ENCODE results near the gene CEND1.

The CEND1 gene

DNA sequence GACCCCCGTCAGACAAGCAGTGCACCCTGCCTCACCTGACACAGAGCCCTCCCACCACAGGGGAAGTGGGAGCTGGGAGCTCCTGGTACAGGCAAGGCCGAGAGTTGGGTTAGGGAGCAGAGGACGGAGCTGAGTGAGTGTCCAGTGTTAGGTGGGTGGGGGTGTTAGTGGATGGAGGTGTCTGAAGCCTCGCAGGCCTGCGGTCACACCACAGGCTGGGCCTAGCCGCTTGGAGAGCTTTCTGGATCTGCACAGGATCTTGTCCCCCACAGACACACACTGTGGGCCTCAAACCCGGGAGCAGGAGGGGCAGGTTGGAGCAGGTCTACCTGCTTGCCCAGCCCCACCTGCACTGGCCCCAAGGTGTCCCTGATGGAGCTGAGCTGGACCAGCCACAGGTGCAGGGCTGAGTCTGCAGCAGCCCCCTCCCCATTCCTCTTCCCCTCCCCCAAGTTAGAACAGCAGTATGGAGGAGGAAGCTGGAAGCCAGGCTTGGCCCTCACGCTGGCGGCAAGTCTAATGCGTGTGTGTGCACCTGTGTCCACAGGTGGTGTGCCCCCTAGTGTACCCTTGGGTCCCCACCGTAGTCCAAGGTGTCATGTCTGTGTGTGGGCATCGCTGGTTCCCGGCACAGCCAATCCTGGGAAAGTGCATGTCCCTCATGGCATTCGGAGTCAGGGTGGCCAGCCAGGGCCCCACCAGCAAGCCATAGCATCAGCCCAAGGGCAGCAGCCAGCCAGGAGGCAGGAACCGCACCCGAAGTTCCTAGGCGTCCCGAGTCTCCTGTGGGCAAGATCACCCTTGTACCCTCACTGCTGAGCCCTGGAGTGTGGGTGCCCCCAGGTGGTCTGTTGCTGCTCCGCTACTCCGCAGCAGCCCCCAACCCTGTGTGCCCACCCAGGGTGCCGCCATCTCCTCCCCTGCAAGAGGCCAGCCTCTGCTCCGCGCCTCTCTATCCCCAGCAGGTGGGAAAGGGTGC lies 10.6 kb downstream of the CEND1 start:
- DNase-seq (ENCODE audit: insufficient read length), result no peak
- peak; percentile 24 for FAIRE-seq
- no peak for TF ChIP-seq TAF1 (IDR thresholded peaks at IDR 0.05; ENCODE audit: borderline replicate concordance, low read depth, low read length)
- TF ChIP-seq POLR2AphosphoS5 (IDR thresholded peaks at IDR 0.05; ENCODE audit: low read depth, low read length), result no peak
- no peak for TF ChIP-seq POLR2A (IDR thresholded peaks at IDR 0.05; ENCODE audit: low read depth, low read length)

DNA sequence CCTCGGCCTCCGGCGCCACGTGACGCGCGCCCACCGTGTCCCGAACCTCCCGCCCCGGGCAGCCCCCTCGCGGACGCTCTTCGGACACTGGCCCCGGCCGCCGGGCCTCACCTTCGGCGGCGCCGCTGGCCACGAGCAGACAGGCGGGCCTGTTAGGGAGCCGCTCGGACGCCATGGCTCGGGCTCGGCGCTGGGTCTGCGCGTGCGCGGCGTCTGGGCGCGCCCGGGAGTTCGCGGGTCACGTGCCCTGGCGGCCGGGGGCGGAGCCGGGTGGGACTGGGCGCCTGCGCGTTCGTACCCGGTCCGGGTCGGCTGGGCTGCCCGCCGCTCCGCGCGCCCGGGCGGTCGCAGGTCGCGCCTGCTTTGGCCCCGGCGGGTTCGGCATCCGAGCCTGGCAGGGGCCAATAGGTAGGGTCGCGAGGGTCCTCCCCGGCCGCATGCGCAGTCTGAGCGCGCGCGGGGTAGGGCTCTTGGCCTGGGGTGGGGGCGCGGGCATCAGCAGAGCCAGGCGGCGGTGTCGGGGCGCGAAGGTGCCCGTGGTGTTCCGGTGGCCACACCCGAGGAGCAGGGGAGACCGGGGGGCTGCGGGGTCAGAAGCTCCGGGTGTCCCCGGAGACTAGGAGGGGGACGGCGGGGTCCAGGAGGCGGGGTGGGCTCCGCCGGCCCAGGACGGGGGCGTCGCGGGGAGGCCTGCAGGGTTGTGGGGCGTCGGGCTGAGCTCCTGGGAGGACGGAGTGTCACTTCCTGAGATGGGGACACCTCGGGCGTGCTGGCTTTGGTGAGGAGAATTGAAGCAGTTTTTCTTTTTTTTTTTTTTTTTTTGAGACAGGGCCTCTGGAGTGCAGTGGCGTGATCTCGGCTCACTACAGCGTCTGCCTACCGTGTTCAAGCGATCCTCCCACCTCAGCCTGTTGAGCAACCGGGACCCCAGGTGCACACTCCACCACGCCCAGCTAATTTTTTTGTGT lies 12.3 kb downstream of the CEND1 start, which contains the start of gene GATD1:
Gene GATD1, minus strand, starts transcription at position 200 of the 968 bp plus-strand sequence. Its CDS starts 25 bp downstream, at position 175.
- FAIRE-seq, result peak; percentile 99
- TF ChIP-seq POLR2A (IDR thresholded peaks at IDR 0.05; ENCODE audit: low read depth, low read length) (peak; percentile 84; the same call in 1 of the 2 replicates), TAF1 (IDR thresholded peaks at IDR 0.05; ENCODE audit: borderline replicate concordance, low read depth, low read length) (no peak; the same call in 1 of the 2 replicates), POLR2AphosphoS5 (IDR thresholded peaks at IDR 0.05; ENCODE audit: low read depth, low read length) (peak; percentile 78)
- peak; percentile 100 for DNase-seq (ENCODE audit: insufficient read length)

DNA sequence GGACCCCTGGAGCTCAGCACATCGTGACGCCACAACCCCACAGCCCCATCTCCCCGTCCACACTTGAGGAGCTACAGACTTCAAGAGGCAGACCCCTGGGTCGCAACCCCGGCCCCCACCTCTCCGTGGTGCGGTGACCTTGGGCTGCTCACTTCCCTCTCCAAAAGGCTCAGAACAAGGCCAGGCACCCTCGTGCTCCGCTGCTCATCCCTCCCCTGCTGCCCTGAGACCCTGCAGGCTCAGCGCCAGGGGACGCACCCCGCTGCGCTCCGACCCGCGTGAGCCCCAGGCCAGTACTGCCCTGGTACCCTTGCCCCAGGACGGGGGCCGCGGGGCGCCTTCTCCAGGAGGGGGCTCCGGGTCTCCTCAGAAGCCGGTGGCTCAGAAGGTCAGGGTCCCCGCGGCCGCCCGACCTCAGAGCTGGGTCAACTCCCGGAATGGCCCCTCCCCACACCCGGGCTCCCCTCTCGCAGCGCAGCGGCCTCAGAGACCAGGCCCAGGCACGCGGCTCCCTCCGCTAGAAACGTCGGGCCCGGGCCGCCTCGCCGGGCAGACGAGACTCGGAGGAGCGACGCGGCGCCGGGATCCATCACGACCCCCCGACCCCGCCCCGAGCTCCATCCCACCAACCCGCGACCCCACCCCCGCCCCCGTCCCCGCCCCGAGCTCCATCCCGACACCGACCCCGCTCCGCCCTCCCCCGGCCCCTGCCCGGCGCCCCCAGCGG lies 13.2 kb downstream of the CEND1 start:
- DNase-seq (ENCODE audit: insufficient read length) (no peak), FAIRE-seq (no peak)
- TF ChIP-seq POLR2A (IDR thresholded peaks at IDR 0.05; ENCODE audit: low read depth, low read length) (peak; percentile 44; the same call in 1 of the 2 replicates), POLR2AphosphoS5 (IDR thresholded peaks at IDR 0.05; ENCODE audit: low read depth, low read length) (0 out of 2 replicates have a peak, but pooled peaks have one; percentile 26), TAF1 (IDR thresholded peaks at IDR 0.05; ENCODE audit: borderline replicate concordance, low read depth, low read length) (no peak)

DNA sequence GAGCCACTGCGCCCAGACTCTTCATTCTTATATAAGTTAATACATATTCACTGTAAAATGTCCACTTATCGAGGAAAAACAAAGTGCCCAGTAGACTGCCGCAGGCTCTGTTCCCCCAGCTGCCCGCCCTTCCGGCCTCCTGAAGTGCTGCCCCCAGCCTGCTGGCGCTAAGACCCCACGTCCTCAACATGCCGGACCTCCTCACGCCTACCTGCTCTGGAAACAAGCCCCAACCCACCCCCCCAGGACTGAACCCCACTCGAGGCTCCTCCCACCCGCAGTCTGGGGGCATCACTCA lies 13.7 kb downstream of the CEND1 start:
- TF ChIP-seq POLR2AphosphoS5 (IDR thresholded peaks at IDR 0.05; ENCODE audit: low read depth, low read length), result no peak
- no peak for TF ChIP-seq TAF1 (IDR thresholded peaks at IDR 0.05; ENCODE audit: borderline replicate concordance, low read depth, low read length)
- no peak for TF ChIP-seq POLR2A (IDR thresholded peaks at IDR 0.05; ENCODE audit: low read depth, low read length)
- DNase-seq (ENCODE audit: insufficient read length) (no peak), FAIRE-seq (no peak)

DNA sequence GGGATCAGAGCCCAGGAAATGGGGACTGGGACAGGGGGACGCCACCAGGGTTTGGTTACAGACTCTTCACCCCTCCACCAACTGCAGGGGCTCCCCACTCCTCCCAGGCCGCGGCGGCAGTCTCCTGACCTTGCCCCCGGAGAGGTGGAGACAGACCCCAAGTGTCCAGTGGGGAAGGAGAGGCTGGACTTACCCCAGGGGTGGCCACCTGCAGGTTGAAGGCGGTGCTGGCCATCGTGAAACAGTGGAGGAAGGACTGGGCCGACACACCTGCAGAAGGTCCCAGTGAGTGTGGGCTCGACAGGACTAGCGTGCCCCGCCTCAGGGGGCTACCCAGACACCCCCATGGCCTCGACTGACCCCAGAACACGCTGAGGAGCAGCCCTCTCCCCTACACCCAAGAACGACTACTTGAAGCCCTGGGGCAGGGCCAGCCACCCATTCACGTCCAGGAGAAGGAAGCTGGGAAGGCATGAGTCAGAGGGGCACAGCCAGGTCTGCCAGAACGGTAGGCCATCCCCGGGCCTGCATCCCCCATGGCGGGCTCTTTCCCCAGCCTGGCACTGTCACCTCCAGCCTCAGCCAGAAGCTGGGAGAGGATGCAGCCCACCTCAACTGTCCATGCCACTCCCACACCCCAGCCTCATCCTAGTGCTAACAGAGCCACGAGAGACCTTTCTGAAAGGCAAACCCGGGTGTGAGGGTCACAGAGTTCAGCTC lies 14.9 kb downstream of the CEND1 start:
- DNase-seq (ENCODE audit: insufficient read length), result no peak
- FAIRE-seq, result no peak
- no peak for TF ChIP-seq TAF1 (IDR thresholded peaks at IDR 0.05; ENCODE audit: borderline replicate concordance, low read depth, low read length)
- TF ChIP-seq POLR2AphosphoS5 (IDR thresholded peaks at IDR 0.05; ENCODE audit: low read depth, low read length), result no peak
- no peak for TF ChIP-seq POLR2A (IDR thresholded peaks at IDR 0.05; ENCODE audit: low read depth, low read length)

DNA sequence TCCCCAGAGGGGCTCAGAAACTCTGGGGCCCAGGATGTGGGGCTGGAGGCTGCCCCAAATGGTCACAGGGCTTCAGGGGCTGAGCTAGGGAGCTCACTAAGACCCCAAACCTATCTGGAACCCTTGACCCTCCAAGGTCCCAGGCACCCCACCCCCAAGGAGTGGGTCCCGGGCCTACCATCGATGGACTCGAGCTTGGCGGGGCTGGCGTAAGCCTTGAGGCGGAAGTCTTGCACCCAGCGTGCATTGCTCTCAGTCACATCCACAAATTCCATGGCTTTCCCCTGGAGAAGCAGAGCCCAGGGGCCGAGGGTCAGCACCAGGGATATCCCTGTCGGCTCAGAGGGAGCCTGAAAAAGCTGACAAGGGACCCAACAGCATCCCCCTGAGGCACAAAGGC lies 16.1 kb downstream of the CEND1 start:
- TF ChIP-seq POLR2A (IDR thresholded peaks at IDR 0.05; ENCODE audit: low read depth, low read length), result no peak
- TF ChIP-seq TAF1 (IDR thresholded peaks at IDR 0.05; ENCODE audit: borderline replicate concordance, low read depth, low read length), result no peak
- TF ChIP-seq POLR2AphosphoS5 (IDR thresholded peaks at IDR 0.05; ENCODE audit: low read depth, low read length), result no peak
- FAIRE-seq, result no peak
- no peak for DNase-seq (ENCODE audit: insufficient read length)

DNA sequence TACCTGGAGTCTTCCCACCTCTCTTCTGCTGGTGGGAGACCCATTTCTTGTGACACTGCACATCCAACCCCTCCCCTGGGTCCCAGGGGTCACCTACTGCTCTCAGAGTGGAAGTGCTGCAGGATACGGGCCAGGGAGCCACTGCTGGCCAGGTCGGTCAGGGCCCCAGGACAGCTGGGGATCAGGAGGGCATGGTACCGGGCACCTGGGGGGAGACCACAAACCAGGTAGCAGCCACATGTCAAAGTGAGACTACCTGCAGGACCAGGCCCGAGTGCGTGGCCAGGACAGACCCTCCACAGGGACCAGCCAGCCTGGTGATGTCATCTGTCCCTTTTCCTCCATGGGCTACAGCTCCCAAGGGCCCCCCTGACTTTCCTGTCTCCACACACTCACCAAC lies 16.5 kb downstream of the CEND1 start:
- DNase-seq (ENCODE audit: insufficient read length), result no peak
- no peak for TF ChIP-seq POLR2A (IDR thresholded peaks at IDR 0.05; ENCODE audit: low read depth, low read length)
- no peak for TF ChIP-seq POLR2AphosphoS5 (IDR thresholded peaks at IDR 0.05; ENCODE audit: low read depth, low read length)
- TF ChIP-seq TAF1 (IDR thresholded peaks at IDR 0.05; ENCODE audit: borderline replicate concordance, low read depth, low read length), result no peak
- FAIRE-seq, result no peak

DNA sequence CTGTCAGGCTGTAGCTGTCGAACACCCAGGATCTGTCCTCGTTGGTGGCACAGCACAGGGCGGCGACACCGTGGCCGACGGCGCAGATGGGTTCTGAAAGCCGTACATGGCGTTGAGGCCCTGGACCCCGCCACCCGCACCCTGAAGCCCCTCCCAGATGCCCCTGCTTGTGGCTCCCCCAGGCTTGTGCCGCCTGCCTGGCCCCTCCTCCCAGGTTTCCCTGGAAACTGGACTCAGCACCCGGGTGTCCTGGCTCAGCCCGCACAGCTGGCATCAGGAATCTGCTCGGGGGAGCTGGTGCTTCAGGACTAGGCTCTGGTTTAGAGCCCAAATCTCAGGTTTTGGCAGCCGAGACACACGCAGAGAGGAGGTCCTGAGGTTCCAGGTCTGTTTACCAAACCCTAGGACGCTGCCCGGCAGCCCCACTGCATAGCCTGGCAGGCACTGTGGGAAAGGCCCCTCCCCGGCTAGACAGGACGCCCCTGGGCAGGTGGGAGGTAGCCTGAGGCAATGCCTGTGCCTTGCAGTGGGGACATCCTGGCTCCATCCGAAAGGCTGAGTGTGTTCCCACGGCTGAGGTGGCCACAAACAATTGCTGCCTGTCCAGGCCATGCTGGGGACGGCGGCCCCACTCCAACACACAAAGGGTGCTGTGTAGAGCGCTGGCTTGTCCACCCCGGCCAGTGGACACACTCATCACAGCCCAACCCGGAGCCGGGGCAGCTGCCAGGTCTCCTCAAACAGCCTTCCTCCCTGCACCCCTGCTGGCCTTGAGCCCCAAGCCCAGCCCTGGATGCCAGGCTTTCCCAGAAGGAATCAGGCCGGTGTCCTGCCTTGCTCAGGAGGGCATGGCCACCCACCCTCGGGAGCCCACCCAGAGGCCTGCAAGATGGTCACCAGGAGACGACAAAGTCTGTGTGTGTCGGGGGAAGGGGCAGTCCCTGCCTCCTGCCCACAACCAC lies 17.2 kb downstream of the CEND1 start:
- no peak for DNase-seq (ENCODE audit: insufficient read length)
- FAIRE-seq, result no peak

DNA sequence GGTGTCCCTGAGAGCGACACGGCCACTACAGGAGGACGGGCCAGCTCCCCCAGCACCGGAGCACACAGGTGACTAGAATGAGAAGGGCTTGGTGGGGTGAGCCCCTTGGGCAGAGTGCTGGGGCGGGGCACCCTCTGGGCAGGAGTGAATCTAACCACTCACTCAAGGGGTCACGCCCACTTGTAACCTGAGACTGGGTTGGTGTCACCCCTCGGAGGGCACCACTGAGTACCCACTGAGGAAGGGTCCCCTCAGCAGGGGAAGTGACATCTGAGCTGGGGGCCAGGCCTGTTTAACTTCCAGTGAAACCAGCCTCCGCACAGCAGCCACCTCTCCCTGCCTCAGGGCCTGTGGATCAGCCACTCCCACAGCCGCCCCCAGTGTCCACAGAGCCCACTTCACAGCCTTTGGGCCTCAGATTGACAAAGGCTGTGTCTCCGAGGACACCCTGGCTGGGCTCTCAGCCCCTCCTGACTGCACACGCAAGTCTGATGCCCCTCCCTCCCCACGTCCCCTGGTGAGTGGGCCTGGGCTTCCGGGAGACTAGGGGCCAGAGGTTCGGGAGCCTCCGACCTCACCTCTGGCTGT lies 18.2 kb downstream of the CEND1 start:
- DNase-seq (ENCODE audit: insufficient read length), result no peak
- FAIRE-seq, result no peak
- TF ChIP-seq POLR2AphosphoS5 (IDR thresholded peaks at IDR 0.05; ENCODE audit: low read depth, low read length), result no peak
- TF ChIP-seq POLR2A (IDR thresholded peaks at IDR 0.05; ENCODE audit: low read depth, low read length), result no peak
- no peak for TF ChIP-seq TAF1 (IDR thresholded peaks at IDR 0.05; ENCODE audit: borderline replicate concordance, low read depth, low read length)

More for the DNA sequence above, 17.2 kb downstream of the CEND1 start:
- TF ChIP-seq TAF1 (IDR thresholded peaks at IDR 0.05; ENCODE audit: borderline replicate concordance, low read depth, low read length), result no peak
- no peak for TF ChIP-seq POLR2A (IDR thresholded peaks at IDR 0.05; ENCODE audit: low read depth, low read length)
- TF ChIP-seq POLR2AphosphoS5 (IDR thresholded peaks at IDR 0.05; ENCODE audit: low read depth, low read length), result no peak
